ENCODE results near the gene PTGER3.

Gene PTGER3

DNA sequence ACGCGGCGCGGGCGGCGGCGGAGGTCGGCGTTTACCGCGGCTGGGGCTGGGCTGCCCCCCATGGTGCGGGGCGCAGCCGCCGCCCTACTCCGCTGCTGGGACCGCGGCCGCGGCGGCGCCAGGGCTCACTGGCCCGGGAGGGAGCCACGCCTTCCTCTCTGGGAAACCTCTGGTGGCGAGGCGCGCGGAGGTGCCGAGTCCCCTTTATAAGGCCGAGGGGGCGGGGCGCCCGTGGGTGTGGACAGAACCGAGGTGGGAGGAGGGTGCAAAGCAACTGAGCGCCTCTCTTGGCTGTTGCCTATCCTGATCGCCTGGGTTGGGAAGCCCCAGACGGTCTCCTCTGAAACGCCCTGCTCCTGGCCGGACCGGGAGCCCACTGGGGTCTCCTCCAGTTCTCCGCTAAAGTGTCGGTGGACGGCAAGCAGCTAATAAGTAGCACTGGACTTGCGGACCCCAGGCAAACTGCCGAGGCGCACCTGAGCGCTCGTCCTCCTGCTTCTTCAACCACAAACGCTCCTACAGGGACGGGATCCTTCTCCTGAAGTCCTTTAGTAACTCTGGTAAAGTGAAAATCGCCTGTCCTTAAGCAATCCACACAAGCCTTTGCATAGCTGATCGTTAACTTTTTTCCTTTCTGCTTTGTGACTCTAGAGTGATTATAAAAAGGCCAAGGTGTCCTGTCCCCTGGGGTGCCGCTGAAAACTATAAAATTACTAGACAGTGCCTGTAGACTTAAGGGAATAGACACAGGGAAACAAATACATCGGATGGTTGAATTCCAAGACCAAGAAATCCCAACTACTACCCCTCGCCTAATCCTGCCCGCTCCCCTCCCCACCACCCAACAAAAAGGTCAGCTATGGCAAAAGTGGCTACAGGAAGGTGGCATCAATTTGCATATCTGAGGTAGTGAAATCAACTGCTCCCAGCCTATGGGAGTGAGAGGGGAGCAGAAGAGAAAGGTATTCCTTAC, at the start of gene PTGER3:
Gene PTGER3, minus strand, starts transcription at position 182 of the 973 bp plus-strand sequence. CDS start 239 bp downstream, outside the sequence.
- ATAC-seq (peak; percentile 53), DNase-seq (peak; percentile 64)

DNA sequence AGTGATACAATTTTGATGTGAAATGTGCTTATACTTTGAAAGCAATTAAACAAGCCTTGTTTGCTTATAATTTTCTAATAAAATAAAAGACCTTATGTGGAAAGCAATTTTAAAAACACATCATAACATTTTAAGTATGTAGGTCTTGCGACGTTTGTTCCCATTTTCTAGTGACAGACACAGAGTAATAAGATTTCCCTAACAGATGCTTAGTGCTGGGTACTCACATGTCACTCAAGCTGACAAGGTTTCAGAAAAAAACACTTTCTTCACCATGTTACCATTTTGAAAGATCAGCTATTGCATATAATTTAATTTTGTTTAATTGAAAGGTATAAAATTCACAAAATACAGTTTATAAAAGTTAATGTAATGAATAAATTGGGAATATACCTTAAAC, 47.3 kb upstream of the PTGER3 start:
- ATAC-seq (no peak), DNase-seq (no peak)

DNA sequence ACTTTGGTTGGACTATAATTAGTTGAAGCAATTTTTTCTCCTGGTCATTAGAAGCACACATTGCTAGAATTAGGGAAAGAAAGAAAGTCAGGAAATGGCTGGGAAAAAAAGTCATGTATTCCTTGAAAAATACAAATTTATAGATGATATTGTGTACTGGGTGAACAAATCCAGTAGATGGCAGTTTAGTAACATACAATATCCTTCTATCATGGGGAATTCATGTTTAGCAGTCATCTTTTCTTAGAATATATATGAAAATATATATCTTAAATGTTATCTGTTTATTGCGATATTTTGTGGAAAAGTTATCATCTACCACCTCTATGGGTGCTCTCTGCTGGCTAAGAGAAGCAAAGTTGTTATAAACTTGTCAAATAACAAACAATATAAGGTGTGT, 46.3 kb upstream of the PTGER3 start:
- ATAC-seq: no peak
- DNase-seq: no peak

DNA sequence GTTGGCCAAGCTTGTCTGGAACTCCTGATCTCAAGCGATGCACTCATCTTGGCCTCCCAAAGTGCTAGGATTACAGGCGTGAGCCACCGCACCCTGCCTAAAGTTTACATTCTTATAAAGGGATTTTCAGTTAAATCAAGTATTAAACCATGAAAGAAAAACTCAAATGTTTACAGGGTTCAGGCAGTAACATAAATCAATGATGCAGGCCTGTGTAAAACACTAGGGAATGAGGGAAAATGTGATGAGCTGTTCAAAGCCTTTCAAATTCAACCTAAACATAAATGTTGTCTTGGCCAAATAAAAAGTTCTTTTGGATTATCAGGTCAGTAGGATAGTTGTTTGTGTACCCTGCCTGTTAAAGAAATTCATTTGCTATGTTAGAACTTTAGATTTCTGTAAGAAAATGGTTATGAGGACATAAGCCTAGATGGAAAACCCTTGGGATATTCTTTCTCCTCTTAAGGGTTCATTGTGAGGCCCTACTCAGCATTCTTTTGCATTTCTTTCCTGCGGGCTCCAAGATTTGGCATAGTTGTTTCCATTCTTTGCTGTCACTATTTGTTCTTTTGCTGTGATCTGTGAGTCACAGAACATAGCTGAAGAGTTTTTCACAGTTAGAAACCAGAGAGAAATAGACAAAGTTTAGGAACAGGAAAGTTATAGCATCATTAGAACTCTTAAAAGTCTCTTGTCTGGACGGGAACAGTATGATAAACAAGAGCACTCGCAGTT, 42.1 kb upstream of the PTGER3 start:
- ATAC-seq (no peak), DNase-seq (no peak)

DNA sequence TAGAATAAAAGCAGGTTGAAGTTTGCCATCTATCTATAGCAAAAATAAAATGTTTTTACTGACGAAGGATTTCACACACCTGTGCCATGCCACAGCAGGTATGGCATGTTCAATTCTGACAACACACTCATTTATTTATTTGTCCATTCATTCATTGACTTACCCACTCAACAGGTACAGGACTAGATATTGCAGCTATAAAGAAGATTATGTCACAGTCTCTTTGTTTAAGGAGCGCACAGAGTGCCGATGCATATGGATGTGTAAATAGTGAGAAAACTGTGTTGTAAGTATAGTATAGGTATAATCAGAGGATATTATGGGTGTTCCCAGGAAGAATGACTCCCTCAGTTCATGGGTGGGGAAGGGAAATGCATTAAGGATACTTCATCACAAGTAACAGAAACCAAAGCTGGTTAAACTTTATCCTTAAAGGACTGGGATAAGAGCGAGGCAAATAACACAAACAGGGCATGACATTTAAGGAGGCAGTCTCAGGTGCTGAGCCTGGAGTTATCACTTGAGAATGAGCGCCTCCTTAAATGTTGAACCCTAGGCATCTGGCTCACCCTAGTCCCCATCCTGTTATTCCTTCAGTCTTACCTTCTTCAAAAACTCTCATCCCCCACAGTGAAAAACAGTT, 41.1 kb upstream of the PTGER3 start:
- DNase-seq: no peak
- ATAC-seq: no peak

DNA sequence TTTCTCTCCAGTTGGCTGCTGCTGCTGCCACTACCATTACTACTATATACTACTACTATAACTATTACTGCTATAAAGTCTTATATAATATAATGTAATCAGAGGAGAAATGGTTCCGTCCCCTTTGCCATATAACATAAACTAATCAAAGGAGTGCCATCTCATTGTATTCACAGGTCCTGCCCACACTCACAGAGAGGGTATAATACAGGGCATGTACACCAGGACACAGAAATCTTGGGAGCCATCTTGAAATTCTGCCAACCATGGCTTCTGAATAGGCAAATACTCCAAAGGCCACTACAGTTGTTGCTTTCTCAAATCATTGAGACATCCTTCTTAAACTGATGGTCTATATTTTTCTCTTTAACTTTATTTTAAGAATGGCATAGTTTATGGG, 40.1 kb upstream of the PTGER3 start:
- no peak for DNase-seq
- no peak for ATAC-seq

DNA sequence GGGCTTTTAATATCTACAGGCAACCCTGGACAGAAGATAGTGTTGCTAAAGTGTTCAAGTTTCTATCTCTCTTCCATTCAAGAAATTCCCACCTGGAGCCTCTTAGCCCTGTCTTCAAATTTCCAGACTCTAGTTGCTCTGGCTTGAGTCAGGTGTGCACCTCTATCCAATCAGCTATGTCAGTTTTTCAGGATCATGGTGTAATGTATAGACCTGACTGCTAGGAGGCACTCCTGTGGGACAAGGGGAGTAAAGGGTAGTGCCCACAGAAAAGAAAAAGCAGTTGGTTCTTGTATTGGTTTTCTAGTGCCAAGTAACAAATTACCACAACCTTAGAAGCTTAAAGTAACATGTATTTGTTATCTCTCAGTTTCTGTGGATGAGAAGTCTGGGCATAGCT, 39.4 kb upstream of the PTGER3 start:
- no peak for ATAC-seq

DNA sequence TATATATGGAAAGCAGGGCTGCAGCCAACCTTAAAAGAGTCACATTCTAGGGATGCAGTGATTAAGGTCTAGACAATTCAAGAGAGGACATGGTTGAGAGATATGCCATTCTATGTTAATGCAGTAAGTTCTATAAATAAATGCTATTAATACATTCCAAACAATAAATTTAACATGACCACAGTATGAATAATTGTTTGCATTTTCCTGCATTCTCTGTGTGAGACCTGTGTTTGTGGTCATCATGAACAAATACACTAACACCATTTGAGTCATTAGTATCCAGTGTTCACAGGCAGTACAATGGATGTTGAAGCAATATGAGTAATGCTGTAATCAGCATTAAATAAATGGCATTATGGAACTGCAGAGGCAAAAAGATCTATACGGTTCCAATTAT, 38.7 kb upstream of the PTGER3 start:
- DNase-seq (no peak), ATAC-seq (no peak)

More for the DNA sequence above, 39.4 kb upstream of the PTGER3 start:
- no peak for DNase-seq

DNA sequence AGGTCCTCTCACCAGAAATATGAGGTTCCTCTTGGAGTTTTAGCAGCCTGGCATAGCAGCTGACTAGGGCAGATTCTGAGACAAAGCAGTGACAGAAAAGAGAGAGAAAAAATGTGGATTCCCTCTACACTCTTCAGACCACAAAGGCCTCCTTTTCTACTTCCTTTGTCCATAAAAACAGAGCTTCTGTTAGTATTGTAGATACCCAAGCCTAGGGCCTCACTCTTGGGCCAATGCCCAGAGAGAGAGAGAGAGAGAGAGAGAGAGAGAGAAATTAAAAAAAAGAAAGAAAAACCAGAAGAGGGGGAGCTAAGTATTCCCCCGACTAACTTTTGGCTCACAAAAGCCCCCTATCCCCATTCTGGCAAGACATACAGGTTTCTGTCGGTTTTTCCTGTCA, 35.7 kb upstream of the PTGER3 start:
- DNase-seq (no peak), ATAC-seq (no peak)

DNA sequence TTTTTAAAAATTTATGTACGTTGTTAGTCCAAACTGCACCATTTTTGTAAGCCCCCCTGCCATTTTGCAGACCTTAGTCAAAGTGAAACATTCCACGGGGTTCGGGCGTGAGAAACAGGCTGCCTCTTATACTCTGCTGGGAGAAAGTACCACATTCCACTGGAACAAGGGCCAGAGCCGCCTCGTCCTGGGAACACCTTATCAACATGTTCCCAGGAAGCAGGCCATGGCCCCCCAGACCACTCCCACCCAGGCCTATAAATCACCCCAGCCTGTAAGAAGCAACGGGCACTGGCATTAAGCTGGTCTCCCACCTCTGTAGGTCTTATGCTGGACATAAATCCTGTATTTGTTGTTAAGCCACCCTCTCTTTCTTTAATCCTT, 34.1 kb upstream of the PTGER3 start:
- DNase-seq: peak; percentile 9

DNA sequence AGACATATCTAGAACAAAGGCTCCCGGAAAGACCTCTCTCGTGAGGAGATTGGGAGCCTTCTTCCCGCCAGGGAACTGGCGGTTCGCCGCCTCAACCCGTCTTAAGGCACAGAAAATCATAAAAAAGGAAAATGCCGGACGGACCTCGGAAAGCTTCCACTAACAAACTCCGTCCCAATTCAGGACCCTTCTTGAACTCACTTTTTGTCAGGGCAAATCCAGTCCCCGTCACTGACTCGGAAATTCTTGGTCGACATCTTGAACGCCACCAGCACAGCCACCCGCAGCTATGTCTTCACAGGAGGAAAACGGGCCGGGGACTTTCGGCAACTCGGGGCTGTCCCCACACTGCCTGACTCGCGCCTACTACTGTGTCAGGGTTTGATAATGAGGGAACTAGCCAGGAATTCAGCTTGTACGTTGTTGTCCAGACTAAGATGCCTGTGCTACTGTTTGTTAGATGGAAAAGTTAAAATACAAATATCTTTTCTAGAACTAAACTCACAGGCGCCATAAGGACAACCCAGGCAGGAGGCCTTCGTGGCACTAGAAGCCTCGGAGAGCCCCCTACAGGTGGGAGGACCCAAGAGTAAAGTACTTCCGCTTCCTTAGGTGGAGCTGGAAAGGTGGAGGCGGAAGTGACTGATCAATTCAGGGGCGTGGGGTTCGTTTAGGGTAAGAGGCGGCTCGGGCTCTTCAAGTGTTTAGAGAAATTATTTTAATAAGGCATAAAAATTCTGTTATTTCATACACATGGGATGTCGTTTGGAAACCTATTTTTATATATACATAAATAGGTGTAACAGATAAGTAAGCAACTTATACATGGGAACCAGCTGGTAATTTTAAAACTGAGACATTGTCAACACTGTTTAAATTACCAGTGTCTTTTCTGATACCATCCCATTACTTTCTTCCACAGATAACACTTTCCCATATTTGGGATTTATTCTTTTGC, 33.4 kb upstream of the PTGER3 start, which contains the start of gene ZRANB2:
Gene ZRANB2, minus strand, starts transcription at position 297 of the 958 bp plus-strand sequence. Its CDS starts 40 bp downstream, at position 257.
- peak; percentile 87 for DNase-seq
- ATAC-seq: peak; percentile 98

More for the DNA sequence above, 34.1 kb upstream of the PTGER3 start:
- ATAC-seq: no peak

DNA sequence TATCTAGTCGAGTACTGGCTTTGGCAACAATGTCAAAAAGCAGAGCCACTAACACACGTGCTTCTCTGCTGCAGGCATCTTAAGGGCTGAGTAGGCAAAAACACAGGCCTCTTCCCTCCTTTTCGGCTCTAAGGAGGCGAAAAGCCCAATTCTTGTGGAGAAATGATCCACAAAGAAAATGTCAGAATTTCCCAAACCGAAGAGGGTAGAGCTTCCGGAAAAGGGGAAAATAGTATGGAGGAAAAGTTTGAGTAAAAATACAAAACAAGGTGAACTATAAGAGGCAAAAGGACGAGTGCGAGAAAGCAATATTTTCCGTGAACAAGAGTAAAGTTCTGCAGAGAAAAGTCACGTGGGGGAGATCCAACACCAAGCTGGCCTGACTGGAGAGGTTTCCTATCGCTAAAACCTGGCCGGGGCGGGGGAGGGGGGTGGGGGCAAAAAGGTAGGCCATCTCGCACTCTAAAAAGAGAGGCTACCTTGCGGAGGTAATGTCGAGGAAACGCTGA, 32.7 kb upstream of the PTGER3 start:
- DNase-seq (peak; percentile 33), ATAC-seq (peak; percentile 35)

DNA sequence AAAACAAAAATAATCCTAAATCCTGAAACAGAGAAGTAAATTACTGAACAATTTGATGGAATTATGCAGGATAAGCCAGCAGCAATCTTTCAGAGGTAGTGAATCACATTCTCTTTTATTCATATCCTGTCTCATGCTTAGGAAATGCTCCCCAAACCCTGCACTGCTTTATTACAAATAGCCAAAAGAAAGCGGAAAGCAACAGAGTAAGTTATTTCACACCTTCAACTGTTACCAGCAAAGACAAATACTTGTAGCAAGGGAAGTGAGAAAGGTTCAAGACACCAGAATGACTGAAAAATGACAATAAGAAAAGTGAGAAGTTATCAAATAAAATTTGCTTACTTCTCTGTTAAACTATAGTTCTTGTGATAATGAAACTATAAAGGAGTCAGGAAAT, 27.1 kb upstream of the PTGER3 start:
- DNase-seq (no peak), ATAC-seq (no peak)

DNA sequence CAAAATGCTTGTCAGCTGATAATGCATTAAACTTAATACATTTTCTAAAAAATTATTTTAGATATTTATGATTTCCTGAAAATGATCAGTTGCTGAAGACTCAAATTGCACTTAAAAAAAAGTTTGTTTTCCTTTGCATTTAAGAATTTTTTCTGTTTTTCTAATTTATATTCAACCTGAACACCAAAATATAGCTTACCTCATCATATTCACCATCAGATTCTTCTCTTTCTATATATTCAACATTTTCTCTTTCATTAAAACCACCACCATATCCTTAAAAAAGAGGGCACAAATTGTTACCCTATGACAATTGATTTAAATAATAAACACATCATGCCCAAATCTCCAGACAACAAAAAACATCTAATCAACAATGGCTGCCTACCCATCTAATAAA, 24.7 kb upstream of the PTGER3 start:
- DNase-seq (no peak), ATAC-seq (no peak)

DNA sequence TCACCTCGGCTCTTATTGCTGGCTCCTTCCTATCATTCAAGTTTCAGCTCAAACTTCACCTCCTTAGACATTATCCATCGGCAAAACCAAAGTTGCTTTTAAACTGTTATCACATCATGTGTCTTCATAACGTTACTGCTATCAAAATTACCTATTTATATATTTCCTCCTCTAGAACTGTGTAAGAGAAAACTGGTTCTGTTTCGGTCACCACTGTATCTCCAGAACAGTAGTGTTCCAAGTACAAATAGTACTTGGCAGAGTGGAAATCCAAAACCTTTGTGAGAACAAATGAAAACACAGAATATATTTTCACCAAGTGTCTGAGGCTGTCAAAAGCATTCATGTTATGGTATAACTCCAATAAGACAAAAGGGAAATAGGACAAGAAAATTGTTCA, 24.1 kb upstream of the PTGER3 start:
- DNase-seq (no peak), ATAC-seq (no peak)

DNA sequence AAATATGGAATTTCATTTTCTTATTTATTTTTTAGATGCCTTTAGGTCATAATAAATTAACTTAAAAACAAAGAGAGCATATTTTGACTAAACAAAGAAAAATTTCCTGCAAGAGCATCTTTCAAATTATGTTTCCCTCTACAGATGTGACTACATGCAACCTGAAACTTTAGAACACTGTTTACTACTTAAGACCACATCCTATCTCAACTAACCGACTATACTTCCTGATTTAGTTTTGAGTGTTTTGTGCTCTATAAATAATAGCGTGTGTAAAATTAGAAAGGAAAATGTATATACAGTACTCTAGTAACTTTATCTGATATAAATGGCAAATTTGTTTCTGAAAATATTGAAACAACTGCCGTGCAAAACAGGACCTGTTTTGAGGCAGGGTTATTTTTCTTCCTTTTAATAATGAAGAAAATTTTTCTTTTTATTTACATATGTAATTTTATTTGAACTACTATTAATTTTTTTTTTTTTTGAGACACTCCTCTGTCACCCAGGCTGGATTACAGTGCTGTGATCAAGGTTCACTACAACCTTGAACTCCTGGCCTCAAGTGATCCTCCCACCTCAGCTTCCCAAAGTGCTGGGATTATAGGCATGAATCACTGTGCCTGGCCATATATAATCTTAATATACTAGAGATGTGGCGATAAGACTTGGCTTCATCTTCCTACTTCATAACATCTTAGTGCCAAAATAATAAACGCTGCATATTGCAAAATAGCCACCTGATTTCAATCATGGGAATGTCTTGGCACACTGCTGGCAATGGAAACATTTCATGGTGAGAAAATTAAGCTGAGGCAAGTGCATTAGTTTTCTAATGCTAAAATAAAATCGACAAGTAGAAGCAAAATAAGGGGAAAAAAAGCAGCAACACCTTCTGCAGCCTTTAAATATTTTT, 21.0 kb upstream of the PTGER3 start:
- DNase-seq: no peak
- no peak for ATAC-seq

DNA sequence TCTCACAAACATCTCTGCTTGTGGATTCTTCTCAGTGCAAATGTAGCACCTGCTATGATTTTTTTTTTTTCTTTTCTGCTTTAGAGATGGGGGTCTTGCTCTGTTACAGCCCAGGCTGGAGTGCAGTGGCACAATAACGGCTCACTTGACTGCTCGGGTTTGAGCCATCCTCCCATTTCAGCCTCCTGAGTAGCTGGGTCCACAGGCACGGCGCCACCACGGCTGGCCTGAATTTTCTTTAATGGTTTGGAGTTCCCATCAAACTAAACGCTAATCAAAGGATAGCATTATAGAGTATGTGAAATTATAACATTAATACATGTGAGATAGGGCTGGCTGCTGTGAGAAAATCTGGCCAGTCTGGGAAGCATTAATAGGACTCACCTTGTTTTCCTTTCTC, 7.2 kb upstream of the PTGER3 start:
- no peak for ATAC-seq
- DNase-seq: no peak

DNA sequence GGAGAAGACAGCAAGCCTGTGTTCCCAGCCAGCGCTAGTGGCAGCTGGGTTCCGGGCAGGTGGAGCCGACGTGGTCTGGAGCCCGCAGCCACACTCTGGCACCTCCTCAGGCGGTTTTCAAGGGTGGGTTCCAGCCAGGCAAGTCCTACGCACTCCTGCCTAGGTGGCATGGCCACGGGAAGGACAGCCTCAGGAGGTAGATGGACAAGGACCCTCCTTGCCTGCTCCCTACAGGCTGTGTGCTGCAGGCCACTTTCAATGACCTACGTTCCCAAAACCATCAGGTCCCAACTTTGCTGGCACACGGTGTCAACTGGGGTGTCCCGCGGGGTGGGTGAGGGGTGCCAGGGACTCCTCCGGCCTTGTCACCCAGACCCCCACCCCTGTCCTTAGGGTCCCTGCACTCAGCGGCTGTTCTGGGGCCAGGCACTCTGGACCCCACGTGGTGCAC, 6.7 kb upstream of the PTGER3 start:
- ATAC-seq: no peak
- DNase-seq: no peak

DNA sequence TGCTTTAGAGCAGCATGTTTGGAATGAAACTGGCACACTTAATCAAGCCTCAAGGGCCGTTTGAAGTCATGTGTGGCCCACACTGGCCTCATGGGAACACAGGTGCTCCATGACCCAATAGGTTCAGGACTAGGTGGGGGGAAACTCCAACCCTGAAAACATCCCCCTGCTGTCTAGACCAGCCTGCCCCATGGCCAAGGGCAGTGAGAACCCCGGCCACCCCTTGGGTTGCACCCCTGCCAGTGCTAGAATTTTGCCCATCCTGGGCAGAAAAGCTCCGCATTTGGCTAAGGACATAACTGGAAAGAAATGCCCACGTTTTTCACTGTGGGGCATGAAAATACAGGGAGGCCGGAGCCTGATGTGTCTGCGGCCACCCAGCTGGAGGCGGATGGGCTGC, 6.1 kb upstream of the PTGER3 start:
- ATAC-seq (no peak), DNase-seq (no peak)

DNA sequence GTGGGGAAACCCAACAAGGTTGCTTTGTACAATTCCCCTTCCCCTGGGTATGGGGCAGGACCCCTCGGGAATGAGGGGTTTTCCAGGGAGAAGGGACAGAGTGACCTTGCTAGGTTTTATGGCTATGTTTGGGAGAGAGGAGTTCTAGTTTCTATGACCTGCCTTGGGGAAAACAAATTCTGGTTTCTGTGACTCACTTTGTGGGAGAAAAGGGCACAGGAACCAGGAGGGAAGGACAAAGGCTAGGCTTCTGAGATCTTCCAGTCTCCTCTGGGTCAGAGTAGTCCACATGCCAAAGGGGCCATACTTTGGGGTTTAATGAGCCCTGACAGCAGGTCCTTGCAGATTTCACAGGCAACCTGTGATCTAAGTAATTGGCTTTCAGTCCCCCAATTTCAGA, 5.5 kb upstream of the PTGER3 start:
- DNase-seq: no peak
- ATAC-seq: no peak
